Urinary bladder (tissue), 4 donors: Measurements from ENCODE around the gene MIAT. TPM values are rescaled to one million over a fixed set of nuclear protein-coding genes. Genes with fewer than 3 reads are reported as not detected.
"Not testable (repeated sequence)": the region's sequence is repeated elsewhere in the genome, so short reads cannot be mapped to it uniquely, and the experiment has no call there.

Source experiments
- DNase-seq: peaks from one replicate; pipeline ENCODE4 v3.0.0-alpha.2; 2015; ENCODE audit errors: extremely low spot score
- H3K27ac ChIP-seq: one replicate; pipeline ENCODE4 v1.5.1; 2013; ENCODE audit warnings: low read depth, mild to moderate bottlenecking, moderate library complexity
- H3K36me3 ChIP-seq: one replicate; pipeline ENCODE4 v1.6.1; 2013; ENCODE audit warnings: mild to moderate bottlenecking, moderate library complexity; ENCODE audit not compliant: insufficient read depth
- H3K4me1 ChIP-seq: one replicate; pipeline ENCODE4 v1.6.1; 2013; ENCODE audit warnings: mild to moderate bottlenecking, moderate library complexity; ENCODE audit not compliant: insufficient read depth
- H3K4me3 ChIP-seq: one replicate; pipeline ENCODE4 v1.5.1; 2013; ENCODE audit warnings: low read depth, low read length
- WGBS: extraction: QIAGEN DNeasy Blood & Tissue Kit; methylation state at CpG from one replicate; pipeline ENCODE4 v1.1.7; 2013; 5-methylcytosine and 5-hydroxymethylcytosine counted together
- polyA plus RNA-seq: library from polyadenylated mRNA; stranded (reverse); fragments of 200-250 nt; gene quantifications from one replicate; pipeline ENCODE4 v1.2.3, GENCODE V29; 2013
- total RNA-seq: library from RNA; depleted of rRNA; stranded (reverse); fragments of >200 nt; gene quantifications from one replicate; pipeline ENCODE4 v1.2.3, GENCODE V29; 2014
- donor health status: healthy with polysubstance abuse.
- donor health status: healthy.

Gene MIAT
- 3.3 TPM for total RNA-seq
- polyA plus RNA-seq = 0.29 TPM

GRCh38 chr22:26656891-26657851 lies at the start of gene MIAT:
Gene MIAT, plus strand, starts transcription at chr22:26657588.
- Histone ChIP-seq H3K36me3 (no peaks in the 10 kb centered on the region), H3K27ac (no peak within 1 kb of the TSS), H3K4me3 (peak within 1 kb of the TSS; percentile 15), H3K4me1 (no peaks in the 10 kb centered on the region)
- no peak for DNase-seq
- WGBS = 2% methylated on average over 62 of the region's 62 CpGs

- WGBS = 25% methylated on average over 2 of the region's 2 CpGs
- Histone ChIP-seq H3K27ac (no peak overlapping the region), H3K36me3 (no peaks in the 10 kb centered on the region), H3K4me3 (no peak overlapping the region), H3K4me1 (no peaks in the 10 kb centered on the region)
- no peak for DNase-seq
Measured at GRCh38 chr22:26608129-26608528, 49.3 kb upstream of the MIAT start.

- H3K27ac ChIP-seq = no peak overlapping the region
- no peaks in the 10 kb centered on the region for H3K36me3 ChIP-seq
- DNase-seq = no peak
- H3K4me1 ChIP-seq = no peaks in the 10 kb centered on the region
- no peak overlapping the region for H3K4me3 ChIP-seq
- WGBS = 82% methylated on average over 2 of the region's 2 CpGs
Measured at GRCh38 chr22:26609287-26609686, 48.1 kb upstream of the MIAT start.

- Histone ChIP-seq H3K27ac (no peak overlapping the region), H3K4me1 (no peaks in the 10 kb centered on the region), H3K36me3 (no peaks in the 10 kb centered on the region), H3K4me3 (no peak overlapping the region)
- DNase-seq = no peak
- 58% methylated on average over 12 of the region's 12 CpGs for WGBS
Measured at GRCh38 chr22:26610072-26610958, 47.1 kb upstream of the MIAT start.

- Histone ChIP-seq H3K4me1 (no peaks in the 10 kb centered on the region), H3K27ac (no peak overlapping the region), H3K4me3 (no peak overlapping the region), H3K36me3 (no peaks in the 10 kb centered on the region)
- no peak for DNase-seq
- 69% methylated on average over 2 of the region's 2 CpGs for WGBS
Measured at GRCh38 chr22:26610996-26611395, 46.4 kb upstream of the MIAT start.

GRCh38 chr22:26612652-26613051 lies 44.7 kb upstream of the MIAT start:
- no peaks in the 10 kb centered on the region for H3K36me3 ChIP-seq
- no peak overlapping the region for H3K4me3 ChIP-seq
- DNase-seq = no peak
- H3K4me1 ChIP-seq = no peaks in the 10 kb centered on the region
- no peak overlapping the region for H3K27ac ChIP-seq
- WGBS = 91% methylated on average over 4 of the region's 4 CpGs

GRCh38 chr22:26613753-26614152 lies 43.6 kb upstream of the MIAT start:
- H3K4me3 ChIP-seq, H3K36me3 ChIP-seq, DNase-seq, H3K4me1 ChIP-seq, H3K27ac ChIP-seq: not testable (repeated sequence)
- 11% methylated on average over 10 of the region's 10 CpGs for WGBS

- H3K36me3 ChIP-seq = no peaks in the 10 kb centered on the region
- H3K4me1 ChIP-seq = no peaks in the 10 kb centered on the region
- no peak overlapping the region for H3K4me3 ChIP-seq
- DNase-seq = no peak
- H3K27ac ChIP-seq = no peak overlapping the region
- WGBS = 40% methylated on average over 14 of the region's 14 CpGs
Measured at GRCh38 chr22:26614322-26614721, 43.1 kb upstream of the MIAT start.

GRCh38 chr22:26615149-26615548 lies 42.2 kb upstream of the MIAT start:
- H3K36me3 ChIP-seq = no peaks in the 10 kb centered on the region
- no peaks in the 10 kb centered on the region for H3K4me1 ChIP-seq
- no peak overlapping the region for H3K4me3 ChIP-seq
- no peak overlapping the region for H3K27ac ChIP-seq
- whole genome bisulfite sequencing = 51% methylated on average over 5 of the region's 5 CpGs
- DNase-seq = no peak

- H3K4me3 ChIP-seq = no peak overlapping the region
- 70% methylated on average over 11 of the region's 11 CpGs for WGBS
- DNase-seq = no peak
Measured at GRCh38 chr22:26615830-26616435, 41.5 kb upstream of the MIAT start.

GRCh38 chr22:26616650-26617049 lies 40.7 kb upstream of the MIAT start:
- DNase-seq = no peak
- Histone ChIP-seq H3K36me3 (no peaks in the 10 kb centered on the region), H3K4me3 (no peak overlapping the region), H3K4me1 (no peaks in the 10 kb centered on the region), H3K27ac (no peak overlapping the region)
- WGBS = 47% methylated on average over 2 of the region's 2 CpGs

More at GRCh38 chr22:26615830-26616435, 41.5 kb upstream of the MIAT start:
- Histone ChIP-seq H3K4me1 (no peaks in the 10 kb centered on the region), H3K36me3 (no peaks in the 10 kb centered on the region), H3K27ac (no peak overlapping the region)

- 50% methylated on average over 7 of the region's 7 CpGs for WGBS
- no peak for DNase-seq
- H3K36me3 ChIP-seq = no peaks in the 10 kb centered on the region
- no peak within 1 kb of the TSS for H3K4me3 ChIP-seq
- H3K4me1 ChIP-seq = no peaks in the 10 kb centered on the region
- H3K27ac ChIP-seq = no peak within 1 kb of the TSS
Measured at GRCh38 chr22:26617271-26618199, 39.9 kb upstream of the MIAT start, which contains the start of gene CRYBB1. Gene CRYBB1, minus strand, starts transcription at chr22:26618027. Its CDS starts 1,708 bp downstream, at chr22:26616319.
